Measurements from ENCODE around the gene SLC13A2. TPM values are rescaled to one million over a fixed set of nuclear protein-coding genes. Genes with fewer than 3 reads are reported as not detected.

The SLC13A2 gene
- total and polyA plus RNA-seq, 9 of the 15 experiments (the other 6 are each of a cell fraction or from before 2014, with no cell fraction given): 0.13 TPM; not detected in 8

DNA sequence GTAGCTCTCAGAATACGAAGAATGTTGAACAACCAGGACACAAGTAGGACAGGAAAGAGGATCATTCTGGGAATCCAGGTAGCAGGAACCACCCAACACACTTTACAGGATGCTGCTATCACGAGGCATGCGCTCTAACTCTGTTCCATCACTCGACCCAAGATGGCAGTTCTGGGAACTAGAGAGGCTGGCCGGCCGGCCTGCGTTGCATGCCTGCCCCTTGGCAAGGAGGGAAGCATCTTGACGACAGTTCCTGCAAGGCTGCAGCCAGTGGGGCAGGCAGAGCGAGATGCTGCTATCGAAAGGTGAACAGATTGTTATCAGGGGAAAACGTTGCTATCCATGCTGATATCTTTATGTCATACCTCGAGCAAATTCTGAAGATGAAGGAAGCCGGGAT lies 48.2 kb upstream of the SLC13A2 start:
- Histone ChIP-seq H3K9me1 (ENCODE audit: control insufficient read depth, insufficient read depth, low read length) (no peaks in the 10 kb centered on the region), H3K4me3 (no peak overlapping the region), H3K79me2 (ENCODE audit: control insufficient read depth, insufficient read depth, low read length) (no peaks in the 10 kb centered on the region), H3K27me3 (ENCODE audit: control insufficient read depth in 2 of 2, insufficient read depth in 2 of 2, low read length in 2 of 2) (peaks cover 17 to 35% of the 10 kb centered on the region in 2 experiments), H4K20me1 (replicated peaks; ENCODE audit: control insufficient read depth, insufficient read depth, low read length) (no peaks in the 10 kb centered on the region), H3K4me1 (replicated peaks in 1 of 2; ENCODE audit: control insufficient read depth in 2 of 2, insufficient read depth in 2 of 2, low read length in 2 of 2) (no peaks in the 10 kb centered on the region; a peak in 1 of 5 replicates), H3K27ac (ENCODE audit: extremely low read depth, low read depth, low read length) (no peak overlapping the region), H3K36me3 (ENCODE audit: control insufficient read depth, insufficient read depth, low read length) (no peaks in the 10 kb centered on the region), H3K9ac (ENCODE audit: insufficient read depth in 1 of 2, low read depth in 2 of 2, low read length in 2 of 2) (no peak overlapping the region), H3K9me3 (replicated peaks; ENCODE audit: control insufficient read depth, insufficient read depth, low read depth, low read length) (no peaks in the 10 kb centered on the region), H2AFZ (ENCODE audit: low read depth, low read length) (no peak overlapping the region), H3K4me2 (ENCODE audit: insufficient read depth, low read length) (no peak overlapping the region)
- CTCF ChIA-PET (ENCODE audit: low intra/inter-chr PET ratio): no interaction called here
- no peak for FAIRE-seq
- POLR2A ChIA-PET: no interaction called here
- no peak for TF ChIP-seq ETV1 (tag; conservative IDR thresholded peaks at IDR 0.05; ENCODE audit: low read depth)
- no peak for TF ChIP-seq CHCHD3 (CRISPR knock-in tag; IDR thresholded peaks at IDR 0.05)
- no peak for TF ChIP-seq SMAD4 (CRISPR knock-in tag; conservative IDR thresholded peaks at IDR 0.05)
- no TSS peak for BruUV-seq (replicated peaks)
- intact Hi-C loops (cut with micrococcal nuclease): loop anchor here (10.0 kb wide), 1 partner anchor 170 kb away; no protein-coding TSS in a partner anchor
- no peak for ATAC-seq
- in situ Hi-C loops (cut with MboI): no loop called here
- no peak for DNase-seq (ENCODE audit: extremely low read depth in 1 of 4, low spot score in 3 of 4)
- 10% methylated on average over 13 of the region's 13 CpGs for WGBS (ENCODE audit: insufficient coverage, low coverage, missing lambda C conversion rate)

DNA sequence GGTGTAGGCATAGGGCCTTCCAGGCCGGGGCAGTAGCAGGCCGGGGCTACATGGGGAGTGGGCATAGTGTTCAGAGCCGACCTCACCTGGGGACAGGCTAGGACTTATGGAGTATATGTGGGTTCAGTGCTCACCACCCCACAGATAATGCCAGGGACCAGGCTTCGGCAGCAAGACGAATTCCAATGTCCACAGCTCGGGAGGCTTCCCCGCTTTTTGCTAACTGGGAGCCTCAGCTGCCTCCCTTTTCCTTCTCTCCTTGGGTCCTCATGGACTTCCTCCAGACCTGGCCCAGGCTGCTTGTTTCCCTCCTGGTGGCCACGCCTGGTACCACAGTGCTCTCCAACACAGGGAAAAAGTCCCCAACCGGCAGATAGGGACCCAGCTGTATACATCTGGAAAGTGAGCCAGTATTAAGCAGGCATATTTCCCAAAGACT lies 47.3 kb upstream of the SLC13A2 start:
- FAIRE-seq (peak; percentile 72), ATAC-seq (peak; percentile 99), DNase-seq (ENCODE audit: extremely low read depth in 1 of 4, low spot score in 3 of 4) (peak; percentile 51 to 63 (median 60))
- CTCF ChIA-PET (ENCODE audit: low intra/inter-chr PET ratio): no interaction called here
- no peaks in the 10 kb centered on the region for H3K9me1 ChIP-seq (ENCODE audit: control insufficient read depth, insufficient read depth, low read length)
- in situ Hi-C loops (cut with MboI) (no loop called here), intact Hi-C loops (cut with micrococcal nuclease) (loop anchor here (10.0 kb wide), 1 partner anchor 171 kb away; no protein-coding TSS in a partner anchor)
- H3K4me2 ChIP-seq (ENCODE audit: insufficient read depth, low read length): no peak overlapping the region
- H3K27ac ChIP-seq (ENCODE audit: extremely low read depth, low read depth, low read length): no peak overlapping the region
- POLR2A ChIA-PET: interaction anchor here (0.6 kb wide), 1 partner anchor 46 kb away, joined by 3 read pairs; no protein-coding TSS in a partner anchor
- BruUV-seq (replicated peaks): no TSS peak
- WGBS (ENCODE audit: insufficient coverage, low coverage, missing lambda C conversion rate): 4% methylated on average over 9 of the region's 9 CpGs
- no peaks in the 10 kb centered on the region for H3K9me3 ChIP-seq (replicated peaks; ENCODE audit: control insufficient read depth, insufficient read depth, low read depth, low read length)
- peaks cover 17 to 31% of the 10 kb centered on the region in 2 experiments for H3K27me3 ChIP-seq (ENCODE audit: control insufficient read depth in 2 of 2, insufficient read depth in 2 of 2, low read length in 2 of 2)
- H3K9ac ChIP-seq (ENCODE audit: insufficient read depth in 1 of 2, low read depth in 2 of 2, low read length in 2 of 2): no peak overlapping the region
- H3K36me3 ChIP-seq (ENCODE audit: control insufficient read depth, insufficient read depth, low read length): no peaks in the 10 kb centered on the region
- TF ChIP-seq TAF9B (IDR thresholded peaks at IDR 0.05; ENCODE audit: partially characterized antibody) (no peak), SPI1 (IDR thresholded peaks at IDR 0.05; ENCODE audit: borderline replicate concordance, low read depth, low read length) (0 out of 2 replicates have a peak, but pooled peaks have one; percentile 7), SAFB2 (IDR thresholded peaks at IDR 0.05; ENCODE audit: borderline replicate concordance, low read depth, low read length, severe bottlenecking) (no peak), FOXK2 (conservative IDR thresholded peaks at IDR 0.05 in 1 of 2, IDR thresholded peaks at IDR 0.05 in 1 of 2; ENCODE audit: low read depth in 2 of 2) (peak in 1 of 2 experiments; percentile 15; a peak in 1 of 4 replicates), RAD21 (CRISPR knock-in tag; conservative IDR thresholded peaks at IDR 0.05 in 1 of 2, IDR thresholded peaks at IDR 0.05 in 1 of 2) (peak in 1 of 2 experiments; percentile 52; a peak in 2 of 4 replicates)
- TF ChIP-seq, protein P1, sequence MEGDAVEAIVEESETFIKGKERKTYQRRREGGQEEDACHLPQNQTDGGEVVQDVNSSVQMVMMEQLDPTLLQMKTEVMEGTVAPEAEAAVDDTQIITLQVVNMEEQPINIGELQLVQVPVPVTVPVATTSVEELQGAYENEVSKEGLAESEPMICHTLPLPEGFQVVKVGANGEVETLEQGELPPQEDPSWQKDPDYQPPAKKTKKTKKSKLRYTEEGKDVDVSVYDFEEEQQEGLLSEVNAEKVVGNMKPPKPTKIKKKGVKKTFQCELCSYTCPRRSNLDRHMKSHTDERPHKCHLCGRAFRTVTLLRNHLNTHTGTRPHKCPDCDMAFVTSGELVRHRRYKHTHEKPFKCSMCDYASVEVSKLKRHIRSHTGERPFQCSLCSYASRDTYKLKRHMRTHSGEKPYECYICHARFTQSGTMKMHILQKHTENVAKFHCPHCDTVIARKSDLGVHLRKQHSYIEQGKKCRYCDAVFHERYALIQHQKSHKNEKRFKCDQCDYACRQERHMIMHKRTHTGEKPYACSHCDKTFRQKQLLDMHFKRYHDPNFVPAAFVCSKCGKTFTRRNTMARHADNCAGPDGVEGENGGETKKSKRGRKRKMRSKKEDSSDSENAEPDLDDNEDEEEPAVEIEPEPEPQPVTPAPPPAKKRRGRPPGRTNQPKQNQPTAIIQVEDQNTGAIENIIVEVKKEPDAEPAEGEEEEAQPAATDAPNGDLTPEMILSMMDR (IDR thresholded peaks at IDR 0.05 in 2 of 3, conservative IDR thresholded peaks at IDR 0.05 in 1 of 3; ENCODE audit: insufficient read depth in 2 of 3, low read depth in 1 of 3, low read length in 3 of 3): peak; percentile 63 to 77 (median 72)
- H3K4me1 ChIP-seq (replicated peaks in 1 of 2; ENCODE audit: control insufficient read depth in 2 of 2, insufficient read depth in 2 of 2, low read length in 2 of 2): no peaks in the 10 kb centered on the region; a peak in 1 of 5 replicates
- H3K79me2 ChIP-seq (ENCODE audit: control insufficient read depth, insufficient read depth, low read length): no peaks in the 10 kb centered on the region
- no peak overlapping the region for H2AFZ ChIP-seq (ENCODE audit: low read depth, low read length)
- H3K4me3 ChIP-seq: no peak overlapping the region
- H4K20me1 ChIP-seq (replicated peaks; ENCODE audit: control insufficient read depth, insufficient read depth, low read length): no peaks in the 10 kb centered on the region
